Mucosa of descending colon (tissue), 3 donors: ENCODE data around the gene ACSF2. TPM values are rescaled to one million over a fixed set of nuclear protein-coding genes. Genes with fewer than 3 reads are reported as not detected.
A peak's percentile ranks its signal among the peaks of the same experiment; 100 is the strongest.

Source experiments
- ATAC-seq: fragments of 200-7000 bp; cut with Tn5 transposase; one replicate; pipeline ENCODE4 v1.9.1; 2020; ENCODE audit warnings: mild to moderate bottlenecking, moderate library complexity
- DNase-seq, 3 donors: peaks; one replicate each; pipeline ENCODE4 v3.0.0-alpha.2; 2020
- H3K36me3 ChIP-seq: fragments of 200-600 bp; one replicate; pipeline ENCODE4 v1.8.0; 2021; ENCODE audit warnings: low read depth, mild to moderate bottlenecking
- H3K4me1 ChIP-seq: fragments of 200-600 bp; one replicate; pipeline ENCODE4 v1.8.0; 2021; ENCODE audit warnings: low read depth, mild to moderate bottlenecking
- H3K4me3 ChIP-seq: fragments of 200-600 bp; one replicate; pipeline ENCODE4 v1.8.0; 2021; ENCODE audit warnings: mild to moderate bottlenecking
- H3K9me3 ChIP-seq: fragments of 200-600 bp; one replicate; pipeline ENCODE4 v1.8.0; 2021; ENCODE audit warnings: mild to moderate bottlenecking
- CTCF ChIP-seq: fragments of 200-600 bp; IDR thresholded peaks from one replicate; pipeline ENCODE4 v1.8.0; 2022; ENCODE audit warnings: antibody characterized with exemption, mild to moderate bottlenecking
- intact Hi-C, 2 donors: fragments of 100-400 bp; cut with DNase I in 1 of 2; cut with micrococcal nuclease in 1 of 2; formaldehyde crosslinking; loops; one replicate each; pipeline versions ENCODE4 v1.11.0 to v1.11.1; 2022; cut with DNase I, micrococcal nuclease
- total RNA-seq, 3 donors: library from RNA; stranded (reverse); fragmentation: NEBNext Ultra II Directional in 2 of 3; extraction: Animal tissue kit (Norgen Biotek cat#: 25700) in 2 of 3; gene quantifications; one replicate each; pipeline versions ENCODE4 v1.2.1 to v1.2.4, GENCODE V29; 2021 to 2023
- donor health status: DM: no; HTN: no; CAD: no; lungs with moderate emphysema.
- donor health status: DM: no; HTN: no; CAD: no.
- donor health status: DM: no; HTN: yes; CAD: no.

The ACSF2 gene
- total RNA-seq, 3 donors from 2014 or later = 79.7 to 246 (median 99.4) TPM

DNA sequence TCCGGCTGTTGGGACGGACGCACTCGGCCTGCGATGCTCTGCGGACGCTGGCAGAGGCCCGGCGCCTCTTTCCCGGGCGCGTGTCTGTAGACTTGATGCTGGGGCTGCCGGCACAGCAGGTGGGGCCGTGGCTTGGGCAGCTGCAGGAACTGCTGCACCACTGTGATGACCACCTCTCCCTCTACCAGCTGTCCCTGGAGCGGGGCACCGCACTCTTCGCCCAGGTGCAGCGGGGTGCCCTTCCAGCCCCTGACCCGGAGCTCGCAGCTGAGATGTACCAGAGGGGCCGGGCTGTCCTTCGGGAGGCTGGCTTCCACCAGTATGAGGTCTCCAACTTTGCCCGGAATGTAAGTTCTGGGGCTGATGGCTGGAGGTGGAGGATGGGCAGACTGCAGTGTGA lies 56.1 kb downstream of the ACSF2 start:
- H3K4me1 ChIP-seq = peaks cover 19% of the 10 kb centered on the region
- DNase-seq (peak in 2 of 3 donors; percentile 49 to 60), ATAC-seq (no peak)
- H3K36me3 ChIP-seq = no peaks in the 10 kb centered on the region
- no peaks in the 10 kb centered on the region for H3K9me3 ChIP-seq
- no peak overlapping the region for H3K4me3 ChIP-seq
- intact Hi-C loops = loop anchor here (10.0 kb wide), 2 partner anchors 63 to 117 kb away; partner anchors contain the start of gene SPATA20 (in 1 of the 2)
- TF ChIP-seq CTCF = no peak

- peaks cover 19% of the 10 kb centered on the region for H3K4me1 ChIP-seq
- peak; percentile 77 for TF ChIP-seq CTCF
- H3K9me3 ChIP-seq = no peaks in the 10 kb centered on the region
- ATAC-seq (peak; percentile 72), DNase-seq (peak; percentile 91 to 94 (median 92))
- H3K36me3 ChIP-seq = no peaks in the 10 kb centered on the region
- intact Hi-C loops = loop anchor here (10.0 kb wide), 2 partner anchors 62 to 118 kb away; partner anchors contain the start of gene SPATA20 (in 1 of the 2)
- no peak overlapping the region for H3K4me3 ChIP-seq
Observed at GRCh38 chr17:50482516-50482915, 56.5 kb downstream of the ACSF2 start.

- no peak overlapping the region for H3K4me3 ChIP-seq
- no peaks in the 10 kb centered on the region for H3K36me3 ChIP-seq
- intact Hi-C loops = loop anchor here (10.0 kb wide), 2 partner anchors 62 to 118 kb away; partner anchors contain the start of gene SPATA20 (in 1 of the 2)
- DNase-seq (peak in 2 of 3 donors; percentile 26 to 49), ATAC-seq (no peak)
- H3K4me1 ChIP-seq = peaks cover 13% of the 10 kb centered on the region
- no peak for TF ChIP-seq CTCF
- no peaks in the 10 kb centered on the region for H3K9me3 ChIP-seq
Observed at GRCh38 chr17:50483266-50483665, 57.2 kb downstream of the ACSF2 start.

DNA sequence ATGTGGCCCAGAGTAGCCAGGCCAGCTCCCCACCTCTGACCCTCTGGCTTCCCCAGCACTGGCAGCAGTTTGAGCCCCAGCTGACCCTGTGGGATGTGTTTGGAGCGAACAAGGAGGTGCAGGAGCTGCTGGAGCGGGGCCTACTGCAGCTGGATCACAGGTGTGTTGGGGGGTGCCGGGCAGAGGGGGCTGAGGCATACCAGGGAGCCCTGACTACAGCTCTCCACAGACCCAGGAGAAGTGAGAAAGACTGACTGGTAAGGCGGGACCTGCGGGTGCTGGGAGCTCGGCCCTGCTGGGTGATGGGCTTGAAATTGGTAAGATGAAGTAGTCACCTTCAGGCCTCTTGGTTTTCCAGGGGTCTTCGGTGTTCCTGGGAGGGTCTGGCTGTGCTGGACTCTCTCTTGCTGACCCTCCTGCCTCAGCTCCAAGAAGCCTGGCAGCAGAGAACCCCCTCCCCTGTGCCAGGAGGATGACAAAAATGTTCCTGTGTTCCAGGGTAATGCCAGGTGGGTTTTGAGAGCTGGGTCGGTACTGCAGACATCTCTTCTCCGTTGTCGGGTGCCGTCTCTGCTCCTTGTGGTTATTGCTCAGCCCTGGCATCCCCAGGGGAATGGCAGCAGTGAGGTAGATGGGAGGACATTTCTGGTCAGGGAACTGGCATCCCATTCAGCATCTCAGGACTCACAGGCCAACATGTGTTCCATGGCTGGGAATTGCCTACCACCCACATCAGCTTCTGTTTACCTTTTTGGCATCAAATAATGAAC lies 58.6 kb downstream of the ACSF2 start:
- Histone ChIP-seq H3K36me3 (no peaks in the 10 kb centered on the region), H3K4me1 (peaks cover 9% of the 10 kb centered on the region), H3K9me3 (no peaks in the 10 kb centered on the region), H3K4me3 (no peak overlapping the region)
- ATAC-seq (no peak), DNase-seq (peak in 2 of 3 donors; percentile 23 to 46)
- no peak for TF ChIP-seq CTCF
- intact Hi-C loops = loop anchor here (10.0 kb wide), 2 partner anchors 60 to 120 kb away; partner anchors contain the start of gene SPATA20 (in 1 of the 2)

GRCh38 chr17:50487213-50488096 lies 61.4 kb downstream of the ACSF2 start:
- intact Hi-C loops = loop anchor here (10.0 kb wide), 2 partner anchors 57 to 123 kb away; partner anchors contain the start of gene SPATA20 (in 1 of the 2)
- peak in 2 of 3 donors; percentile 17 to 39 for DNase-seq
- Histone ChIP-seq H3K4me3 (no peak overlapping the region), H3K36me3 (no peaks in the 10 kb centered on the region), H3K9me3 (no peaks in the 10 kb centered on the region), H3K4me1 (no peaks in the 10 kb centered on the region)
- no peak for TF ChIP-seq CTCF
- no peak for ATAC-seq
